Central memory CD8-positive, alpha-beta T cell (primary cell): ENCODE results near the gene RPL27A.

Source experiments
- ATAC-seq: fragments of 150-1000 bp; cut with Tn5 transposase; replicated peaks from 2 replicates; pipeline ENCODE4 v1.10.0; 2022; ENCODE audit warnings: mild to moderate bottlenecking, moderate FRiP score, moderate number of reproducible peaks; ENCODE audit not compliant: poor library complexity, severe bottlenecking; ENCODE audit errors: extremely low read depth
- DNase-seq, 2 donors: peaks; one replicate each; pipeline ENCODE4 v3.0.0; 2021; ENCODE audit warnings: low spot score in 2 of 2
- H3K27ac Mint-ChIP-seq: one replicate; pipeline ENCODE4 v1.8.0; 2022; ENCODE audit warnings: low read depth, mild to moderate bottlenecking, moderate library complexity, mixed read lengths
- H3K27me3 Mint-ChIP-seq: one replicate; pipeline ENCODE4 v1.8.0; 2022; ENCODE audit warnings: mixed read lengths
- H3K36me3 Mint-ChIP-seq: one replicate; pipeline ENCODE4 v1.8.0; 2022; ENCODE audit warnings: mild to moderate bottlenecking, moderate library complexity, mixed read lengths; ENCODE audit not compliant: insufficient read depth
- H3K4me1 Mint-ChIP-seq: one replicate; pipeline ENCODE4 v1.8.0; 2022; ENCODE audit warnings: mixed read lengths
- H3K4me3 Mint-ChIP-seq: one replicate; pipeline ENCODE4 v1.8.0; 2022; ENCODE audit warnings: mild to moderate bottlenecking, moderate library complexity, mixed read lengths
- H3K9me3 Mint-ChIP-seq: one replicate; pipeline ENCODE4 v1.8.0; 2022; ENCODE audit warnings: mixed read lengths

RPL27A gene

DNA sequence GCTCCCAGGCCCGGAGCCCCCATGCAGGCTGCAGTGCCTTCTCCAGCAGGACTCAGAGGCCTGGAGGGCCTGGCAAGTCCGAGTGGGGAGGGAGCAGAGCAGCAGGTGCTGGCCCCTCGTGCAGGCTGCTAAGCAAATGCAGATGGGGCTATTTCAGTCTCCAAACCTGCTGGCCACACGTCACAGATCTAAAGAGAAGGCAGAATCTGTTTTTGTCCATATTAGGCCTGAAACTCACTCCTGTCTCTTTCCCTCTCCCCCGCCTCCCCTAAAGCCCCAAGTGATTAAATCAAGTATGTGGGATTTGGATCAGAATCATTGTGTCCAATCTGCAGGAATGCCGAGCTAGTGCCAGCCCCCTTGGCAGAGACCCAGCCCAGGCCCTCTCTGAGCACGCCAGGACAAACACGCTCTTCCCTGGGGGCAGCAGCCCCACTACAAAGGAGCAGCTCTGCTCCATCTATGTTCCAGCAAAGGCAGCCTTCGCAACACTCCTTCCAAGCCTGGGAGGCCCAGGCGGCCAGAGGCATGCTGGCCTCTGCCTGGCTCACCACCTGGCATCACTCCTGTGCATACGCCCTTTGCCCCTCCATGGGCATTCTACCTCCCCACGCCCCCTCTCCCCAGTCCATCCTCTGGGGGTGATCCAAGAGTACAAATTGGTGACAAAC, 26.5 kb downstream of the RPL27A start:
- H3K4me3 Mint-ChIP-seq = no peak overlapping the region

DNA sequence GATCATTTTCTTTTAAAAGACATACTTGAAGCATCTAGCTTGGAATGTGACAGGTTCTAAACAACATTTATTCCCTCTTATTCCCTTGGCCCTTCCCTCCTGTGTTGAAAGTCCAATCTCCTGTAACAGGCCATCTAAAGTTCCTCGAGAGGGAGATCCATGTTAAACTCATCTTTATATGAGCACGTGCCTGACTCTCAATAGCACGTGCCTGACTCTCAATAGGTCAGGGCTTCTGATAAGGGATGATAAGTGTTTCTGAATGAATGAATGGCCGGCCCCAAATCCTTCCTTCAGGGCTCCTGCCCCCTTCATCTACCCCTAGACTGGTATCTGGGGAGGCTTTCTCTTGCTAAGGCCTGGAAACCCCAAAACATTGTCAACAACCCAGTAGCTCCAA, 27.2 kb downstream of the RPL27A start:
- ATAC-seq = no peak
- Mint-ChIP-seq H3K27me3 (peaks cover 22% of the 10 kb centered on the region), H3K9me3 (no peaks in the 10 kb centered on the region), H3K4me3 (no peak overlapping the region), H3K4me1 (no peaks in the 10 kb centered on the region), H3K27ac (no peak overlapping the region), H3K36me3 (no peaks in the 10 kb centered on the region)
- no peak for DNase-seq

More for the DNA sequence above, 26.5 kb downstream of the RPL27A start:
- Mint-ChIP-seq H3K9me3 (no peaks in the 10 kb centered on the region), H3K36me3 (no peaks in the 10 kb centered on the region), H3K4me1 (no peaks in the 10 kb centered on the region), H3K27me3 (peaks cover 22% of the 10 kb centered on the region), H3K27ac (no peak overlapping the region)
- no peak for DNase-seq
- no peak for ATAC-seq

DNA sequence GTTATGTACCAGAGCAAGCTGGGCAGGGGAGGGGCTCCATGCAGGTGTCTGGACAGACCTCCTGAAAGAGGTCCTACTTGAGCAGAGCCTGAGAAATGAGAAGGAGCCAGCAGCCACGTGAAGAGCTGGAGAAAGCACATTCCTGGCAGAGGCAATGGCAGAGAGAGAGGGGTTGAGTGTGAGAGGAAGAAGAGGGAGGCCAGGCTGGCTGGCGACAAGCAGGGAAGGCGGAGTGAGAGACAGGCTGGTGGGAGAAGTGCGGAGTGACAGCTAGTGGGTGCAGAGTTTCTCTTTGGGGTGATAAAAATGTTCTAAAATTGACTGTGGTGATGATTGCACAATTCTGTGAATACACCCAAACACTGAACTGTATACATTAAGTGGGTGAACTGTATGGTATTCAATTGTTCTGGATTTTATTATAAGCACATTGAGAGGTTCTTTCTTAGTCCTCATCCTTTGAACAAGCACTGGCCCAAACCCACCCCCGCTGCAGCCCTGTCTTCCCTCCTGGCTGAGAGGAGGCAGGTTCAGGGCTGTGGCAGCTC, 29.4 kb downstream of the RPL27A start:
- Mint-ChIP-seq H3K36me3 (no peaks in the 10 kb centered on the region), H3K27me3 (peaks cover 21% of the 10 kb centered on the region), H3K4me3 (no peak overlapping the region), H3K27ac (no peak overlapping the region), H3K4me1 (peaks cover 1% of the 10 kb centered on the region), H3K9me3 (no peaks in the 10 kb centered on the region)
- ATAC-seq (no peak), DNase-seq (no peak)

DNA sequence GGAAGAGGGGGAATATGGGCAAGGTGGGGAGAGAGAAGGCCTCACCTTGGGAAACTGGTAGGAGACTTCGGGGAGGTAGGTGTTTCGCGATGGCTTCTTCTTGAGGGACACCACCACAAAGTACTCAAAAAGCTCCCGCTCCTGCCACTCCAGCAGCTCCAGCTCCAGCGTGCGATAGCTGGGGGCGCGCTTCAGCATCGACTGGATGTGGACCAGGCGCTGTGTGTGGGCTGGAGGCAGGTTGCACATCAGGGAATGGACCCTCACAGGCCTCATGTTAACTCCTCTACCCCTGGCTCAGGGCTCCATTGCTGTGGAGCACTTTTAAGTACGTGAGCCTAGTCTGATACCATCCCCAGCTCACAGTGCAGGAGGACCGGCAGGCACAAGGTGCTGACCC, 29.9 kb downstream of the RPL27A start:
- Mint-ChIP-seq H3K27me3 (peaks cover 21% of the 10 kb centered on the region), H3K9me3 (no peaks in the 10 kb centered on the region), H3K4me3 (no peak overlapping the region), H3K36me3 (no peaks in the 10 kb centered on the region), H3K27ac (no peak overlapping the region), H3K4me1 (peaks cover 6% of the 10 kb centered on the region)
- ATAC-seq = no peak
- no peak for DNase-seq

DNA sequence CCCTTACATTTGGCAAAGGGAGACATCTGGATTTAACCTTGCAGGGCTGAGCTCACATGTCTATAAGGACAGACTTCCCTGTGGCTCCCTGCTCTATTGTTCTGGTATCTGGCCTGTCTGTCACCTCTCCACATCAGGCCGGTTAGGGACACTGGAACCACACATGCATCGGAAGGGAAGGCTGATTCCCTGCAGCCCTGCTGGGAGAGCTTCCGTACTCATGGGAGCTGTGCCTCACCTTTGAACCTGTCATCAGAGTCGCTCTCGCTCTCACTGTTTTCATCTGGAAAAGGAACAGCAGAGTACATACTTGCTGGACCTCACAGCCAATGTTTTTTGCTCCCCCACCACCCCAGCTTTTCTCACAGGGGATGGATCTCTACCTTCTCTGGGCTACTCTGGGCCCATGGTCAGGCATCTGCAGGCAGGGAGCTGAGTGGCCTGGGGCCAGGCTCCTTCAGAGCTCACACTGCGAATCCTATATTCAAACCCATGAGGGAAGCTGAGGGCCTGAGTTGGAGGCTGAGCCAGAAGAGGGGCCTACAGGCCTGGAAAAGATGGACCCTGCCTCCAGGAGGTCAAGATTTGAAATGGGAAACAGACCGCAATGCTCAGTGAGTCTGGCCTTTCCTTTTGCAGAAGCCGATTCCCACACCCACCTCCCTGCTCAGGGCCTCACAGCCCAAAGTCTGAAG, 31.3 kb downstream of the RPL27A start:
- peaks cover 8% of the 10 kb centered on the region for H3K4me1 Mint-ChIP-seq

DNA sequence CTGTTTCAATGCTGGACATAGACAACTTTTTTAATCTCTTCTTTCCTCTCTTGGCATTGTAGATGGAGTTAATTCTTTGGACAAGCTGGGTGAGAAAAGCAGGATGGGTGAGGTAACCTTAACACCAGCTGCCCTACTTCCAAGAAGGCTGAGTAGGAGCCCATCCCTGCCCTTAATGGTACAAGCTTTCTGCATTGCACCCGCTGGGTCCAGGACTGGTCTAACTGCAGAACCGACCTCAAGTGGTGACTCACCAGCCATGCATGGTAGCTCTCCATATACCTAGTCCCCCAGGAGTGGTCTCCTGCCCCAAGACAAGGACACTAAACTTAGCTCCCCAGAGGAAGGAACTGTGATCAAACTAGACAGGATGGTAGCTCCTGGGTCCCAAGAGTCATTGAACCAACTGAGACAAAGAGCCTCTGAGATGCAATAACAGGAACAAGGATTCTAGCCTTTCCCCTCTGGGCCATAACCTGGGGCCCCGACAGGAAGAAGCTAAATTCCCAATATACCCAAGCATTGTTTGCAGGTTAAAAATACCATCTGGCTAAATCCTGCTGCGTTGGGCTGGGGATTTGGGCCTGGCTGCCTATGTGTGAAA, 32.1 kb downstream of the RPL27A start:
- no peak for DNase-seq
- Mint-ChIP-seq H3K4me1 (peaks cover 8% of the 10 kb centered on the region), H3K9me3 (no peaks in the 10 kb centered on the region), H3K4me3 (no peak overlapping the region), H3K27me3 (peaks cover 15% of the 10 kb centered on the region), H3K27ac (no peak overlapping the region), H3K36me3 (no peaks in the 10 kb centered on the region)
- ATAC-seq = no peak

More for the DNA sequence above, 31.3 kb downstream of the RPL27A start:
- Mint-ChIP-seq H3K4me3 (no peak overlapping the region), H3K27me3 (peaks cover 21% of the 10 kb centered on the region), H3K27ac (no peak overlapping the region), H3K9me3 (no peaks in the 10 kb centered on the region), H3K36me3 (no peaks in the 10 kb centered on the region)
- ATAC-seq = no peak
- DNase-seq = no peak

DNA sequence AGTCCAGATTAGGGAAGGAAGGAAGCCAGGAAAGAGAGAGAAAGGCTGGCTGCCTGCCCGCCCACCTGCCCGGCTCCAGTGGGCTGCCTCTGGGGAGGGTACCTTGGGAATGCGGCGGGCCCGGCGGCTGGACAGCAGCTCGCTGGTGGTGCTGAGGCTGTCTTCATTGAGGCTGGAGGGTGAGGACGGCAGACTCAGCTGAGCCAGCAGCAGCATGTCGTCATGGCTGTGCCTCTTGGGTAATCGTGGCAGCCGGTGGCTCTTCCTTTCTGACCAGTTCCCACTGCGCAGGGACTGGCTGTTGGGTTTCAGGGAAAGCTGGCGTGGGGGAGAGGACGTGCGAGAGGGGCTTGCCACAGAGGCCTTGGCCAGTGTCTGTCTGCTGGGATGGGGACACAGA, 32.9 kb downstream of the RPL27A start:
- H3K4me1 Mint-ChIP-seq = peaks cover 8% of the 10 kb centered on the region
- no peak overlapping the region for H3K4me3 Mint-ChIP-seq
- no peak for ATAC-seq
- no peaks in the 10 kb centered on the region for H3K36me3 Mint-ChIP-seq
- H3K27ac Mint-ChIP-seq = no peak overlapping the region
- no peaks in the 10 kb centered on the region for H3K9me3 Mint-ChIP-seq
- peaks cover 14% of the 10 kb centered on the region for H3K27me3 Mint-ChIP-seq
- DNase-seq = no peak

DNA sequence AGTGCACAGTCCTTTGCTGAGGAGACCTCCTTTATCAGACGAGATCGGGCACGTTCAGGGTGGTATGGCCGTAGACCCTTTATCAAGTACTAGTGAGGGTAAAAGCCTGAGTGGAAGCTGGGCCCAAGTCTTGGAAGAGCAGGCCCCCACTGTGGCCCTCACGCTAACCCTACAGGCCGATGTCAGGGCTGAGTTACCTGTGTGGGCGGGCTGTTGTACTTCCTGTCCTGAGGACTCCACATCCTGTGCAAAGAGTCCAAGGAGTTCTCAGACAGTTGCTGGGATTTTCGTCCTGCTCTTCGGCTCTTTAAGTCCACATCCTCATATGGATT, 34.9 kb downstream of the RPL27A start:
- no peak for ATAC-seq
- peaks cover 8% of the 10 kb centered on the region for H3K4me1 Mint-ChIP-seq
- H3K27ac Mint-ChIP-seq = no peak overlapping the region
- H3K4me3 Mint-ChIP-seq = no peak overlapping the region
- no peaks in the 10 kb centered on the region for H3K36me3 Mint-ChIP-seq
- DNase-seq = no peak
- H3K9me3 Mint-ChIP-seq = no peaks in the 10 kb centered on the region
- H3K27me3 Mint-ChIP-seq = peaks cover 23% of the 10 kb centered on the region

DNA sequence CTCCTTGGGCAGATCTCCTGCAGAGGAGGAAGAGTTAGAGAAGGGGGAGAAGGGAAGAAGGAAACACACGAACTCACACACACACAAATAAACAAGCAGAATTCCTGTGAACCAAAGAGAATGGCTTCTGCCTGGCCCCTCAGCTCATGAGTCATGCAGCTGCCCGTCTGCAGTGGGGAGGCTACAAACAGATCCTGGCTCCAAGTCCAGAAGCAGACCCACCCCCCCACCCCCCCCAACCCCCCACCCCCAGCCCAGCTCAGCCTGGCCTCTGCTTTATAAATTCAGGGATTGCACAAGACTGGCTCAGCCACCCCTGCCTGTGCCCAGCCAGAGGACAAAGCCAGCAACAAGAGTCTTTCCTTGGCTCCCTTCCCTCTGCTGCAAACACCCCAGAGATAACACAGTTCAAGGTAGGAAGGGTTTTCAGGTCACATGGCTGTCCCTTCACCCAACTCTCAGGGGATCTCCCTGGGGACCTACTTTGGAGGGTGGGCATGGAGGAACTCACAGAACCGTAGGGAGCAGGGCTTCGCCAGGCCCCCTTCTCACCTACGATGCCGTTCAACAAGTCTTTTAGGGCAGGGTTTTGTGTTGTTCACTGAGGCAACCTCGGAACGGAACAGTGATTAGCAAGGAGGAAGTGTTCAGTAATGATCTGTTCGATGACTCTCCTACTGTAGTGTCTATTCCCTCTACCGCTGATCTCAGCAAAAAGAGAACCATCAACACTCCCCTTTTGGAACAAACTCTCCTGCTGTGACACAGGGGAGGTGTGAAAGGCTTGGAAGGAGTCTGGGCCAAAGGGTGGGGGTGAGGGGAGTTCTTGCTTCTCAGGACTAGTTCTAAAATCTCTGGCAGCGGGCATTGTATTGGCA, 35.5 kb downstream of the RPL27A start:
- H3K4me3 Mint-ChIP-seq = no peak overlapping the region
- H3K4me1 Mint-ChIP-seq = peaks cover 8% of the 10 kb centered on the region
- no peaks in the 10 kb centered on the region for H3K36me3 Mint-ChIP-seq
- no peak for DNase-seq
- no peak overlapping the region for H3K27ac Mint-ChIP-seq
- H3K9me3 Mint-ChIP-seq = no peaks in the 10 kb centered on the region
- ATAC-seq = no peak
- peaks cover 29% of the 10 kb centered on the region for H3K27me3 Mint-ChIP-seq

DNA sequence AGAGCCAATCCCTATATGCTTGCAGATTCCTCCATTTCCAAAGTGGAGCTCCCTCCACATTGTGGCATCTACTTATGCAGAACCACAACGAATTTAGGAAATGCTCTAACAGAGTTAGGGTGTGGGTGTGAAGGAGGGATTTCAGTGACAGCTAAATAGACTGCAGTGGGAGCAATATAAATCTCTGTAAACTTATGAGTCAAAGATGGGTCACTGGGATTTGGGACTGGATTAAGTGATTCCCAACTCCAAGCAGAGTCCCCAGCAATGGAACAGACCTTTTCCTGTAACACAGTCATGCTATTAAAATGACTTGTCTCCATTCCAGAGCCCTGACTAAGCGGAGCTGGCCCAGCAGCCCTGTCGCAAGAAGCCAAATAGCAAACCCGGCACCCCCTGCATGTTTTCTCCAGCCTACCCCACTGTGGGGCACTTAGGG, 36.6 kb downstream of the RPL27A start:
- no peak overlapping the region for H3K4me3 Mint-ChIP-seq
- no peak for DNase-seq
- H3K27ac Mint-ChIP-seq = no peak overlapping the region
- H3K27me3 Mint-ChIP-seq = peaks cover 31% of the 10 kb centered on the region
- no peaks in the 10 kb centered on the region for H3K9me3 Mint-ChIP-seq
- no peaks in the 10 kb centered on the region for H3K36me3 Mint-ChIP-seq
- ATAC-seq = no peak
- peaks cover 8% of the 10 kb centered on the region for H3K4me1 Mint-ChIP-seq

DNA sequence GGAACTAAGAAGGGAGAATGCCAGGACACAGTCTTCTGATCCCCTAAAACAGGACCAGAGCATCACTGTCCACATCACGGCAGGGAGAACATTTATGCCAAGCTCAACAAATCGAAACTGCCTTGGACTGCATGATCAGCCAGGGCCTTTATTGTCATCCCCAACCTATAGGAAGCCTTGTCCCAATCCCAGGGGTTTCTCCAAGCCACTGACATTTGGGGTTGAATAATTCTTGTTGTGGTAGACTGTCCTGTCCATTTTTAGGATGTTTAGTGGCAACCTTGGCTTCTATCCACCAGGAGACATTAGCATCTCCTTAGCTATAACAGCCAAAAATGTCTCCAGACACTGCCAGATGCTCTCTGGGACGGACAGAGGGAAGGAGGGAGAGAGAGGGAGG, 37.1 kb downstream of the RPL27A start:
- H3K27ac Mint-ChIP-seq = no peak overlapping the region
- peaks cover 31% of the 10 kb centered on the region for H3K27me3 Mint-ChIP-seq
- H3K4me1 Mint-ChIP-seq = peaks cover 8% of the 10 kb centered on the region
- no peak for ATAC-seq
- no peaks in the 10 kb centered on the region for H3K36me3 Mint-ChIP-seq
- DNase-seq = no peak
- H3K9me3 Mint-ChIP-seq = no peaks in the 10 kb centered on the region
- H3K4me3 Mint-ChIP-seq = no peak overlapping the region

DNA sequence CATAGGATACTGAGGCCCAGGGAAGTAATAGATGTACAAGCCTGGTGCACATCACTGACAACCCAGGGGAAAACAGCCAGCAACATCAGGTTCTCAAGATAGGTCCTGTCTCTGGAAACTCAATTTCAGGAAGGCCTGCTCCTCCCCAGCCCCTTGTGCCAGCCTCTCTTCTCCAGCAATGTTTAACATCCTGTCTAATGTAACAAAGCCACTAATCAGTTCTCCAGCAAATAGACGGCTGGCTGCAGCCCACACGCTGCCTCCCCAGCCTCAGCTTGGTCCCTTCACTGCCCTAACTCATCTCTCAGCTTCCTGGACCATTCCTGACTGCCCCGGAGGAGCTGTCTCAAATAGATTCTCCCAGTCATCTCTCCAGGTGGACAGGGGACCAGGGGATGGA, 37.8 kb downstream of the RPL27A start:
- Mint-ChIP-seq H3K4me3 (no peak overlapping the region), H3K27me3 (peaks cover 31% of the 10 kb centered on the region), H3K27ac (no peak overlapping the region), H3K36me3 (no peaks in the 10 kb centered on the region), H3K4me1 (peaks cover 8% of the 10 kb centered on the region), H3K9me3 (no peaks in the 10 kb centered on the region)
- no peak for DNase-seq
- ATAC-seq = no peak
